IPS-18c (cell line): ENCODE data around the gene VMP1.

Experiments used
- H3K4me3 ChIP-seq: 2 replicates; pipeline ENCODE4 v1.7.0; 2013; ENCODE audit warnings: low read depth, mild to moderate bottlenecking, low read length, moderate library complexity; ENCODE audit not compliant: insufficient read depth
- H3K9me3 ChIP-seq: one replicate; pipeline ENCODE4 v1.6.1; 2013; ENCODE audit warnings: mild to moderate bottlenecking, low read length, moderate library complexity; ENCODE audit not compliant: control insufficient read depth, insufficient read depth

VMP1 gene

DNA sequence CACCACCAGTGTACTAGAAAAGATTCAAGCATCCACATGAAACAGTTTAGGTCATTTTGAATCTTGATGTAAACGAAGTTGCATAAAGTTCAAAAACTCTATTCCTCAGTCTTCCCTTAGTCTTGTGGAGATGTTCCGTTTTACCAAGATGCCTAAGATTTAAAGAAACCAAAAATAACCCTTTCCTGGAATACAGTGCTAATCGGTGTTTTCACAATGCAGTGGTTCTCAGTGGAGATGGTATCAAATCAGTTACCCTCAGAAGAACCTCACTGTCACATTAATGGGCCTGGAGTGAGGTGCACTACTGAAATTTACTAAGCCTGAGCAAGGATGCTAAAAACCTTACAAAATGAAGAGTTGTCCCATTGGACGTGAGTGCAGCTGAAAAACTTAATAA, 9.3 kb upstream of the VMP1 start:
- H3K4me3 ChIP-seq, result no peak overlapping the region

DNA sequence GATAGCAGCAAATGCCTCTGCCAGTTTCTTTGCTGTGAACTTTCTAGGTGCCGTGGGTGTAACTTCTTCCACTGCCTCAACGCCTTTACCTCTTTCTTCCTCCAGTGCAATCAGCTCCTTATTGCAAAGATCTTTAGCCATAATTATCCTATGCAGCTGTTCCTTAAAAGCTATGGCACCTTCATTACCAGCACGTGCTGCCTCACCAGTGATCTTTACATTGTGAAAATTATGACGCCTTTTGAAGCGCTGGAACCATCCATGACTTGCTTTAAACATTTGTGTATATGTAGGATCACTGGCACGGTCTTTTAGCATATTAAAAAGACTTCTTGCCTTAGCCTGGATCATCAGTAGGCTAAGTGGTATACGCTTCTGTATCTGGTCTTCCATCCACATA, 8.2 kb upstream of the VMP1 start:
- Histone ChIP-seq H3K9me3 (no peaks in the 10 kb centered on the region), H3K4me3 (no peak overlapping the region)

More for the DNA sequence above, 9.3 kb upstream of the VMP1 start:
- H3K9me3 ChIP-seq, result no peaks in the 10 kb centered on the region

DNA sequence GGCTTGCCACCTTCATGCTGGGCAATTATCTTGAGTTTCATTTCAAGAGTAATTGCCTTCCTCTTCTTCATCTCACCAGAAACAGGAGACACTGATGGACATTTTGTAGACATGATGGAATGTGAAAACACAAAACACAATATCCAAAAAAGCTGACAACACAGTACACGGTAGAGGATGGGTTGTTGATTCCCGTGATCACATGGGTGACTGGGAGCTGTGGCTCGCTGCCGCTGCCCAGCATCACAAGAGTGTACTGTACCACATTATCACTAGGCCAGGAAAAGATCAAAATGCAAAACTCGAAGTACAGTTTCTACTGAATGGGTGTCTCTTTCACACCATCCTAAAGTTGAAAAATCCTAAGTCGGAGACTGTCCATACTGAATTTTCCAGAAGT, 7.7 kb upstream of the VMP1 start:
- no peaks in the 10 kb centered on the region for H3K9me3 ChIP-seq
- no peak overlapping the region for H3K4me3 ChIP-seq

DNA sequence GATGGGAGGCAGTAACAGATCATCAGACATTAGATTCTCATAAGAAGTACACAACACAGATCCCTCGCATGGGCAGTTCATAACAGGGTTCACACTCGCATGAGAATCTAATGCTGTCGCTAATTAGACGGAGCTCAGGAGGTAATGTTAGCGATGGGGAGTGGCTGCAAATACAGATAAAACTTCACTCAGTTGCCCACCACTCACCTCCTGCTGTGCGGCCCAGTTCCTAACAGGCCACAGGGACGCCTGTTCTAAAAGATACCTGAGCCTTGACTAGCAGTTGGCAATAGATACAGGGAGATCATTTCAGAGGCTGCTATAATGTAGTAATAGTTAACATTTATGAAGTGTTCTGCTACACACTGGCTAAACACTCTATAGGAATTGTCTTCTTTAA, 5.2 kb upstream of the VMP1 start:
- H3K4me3 ChIP-seq, result no peak overlapping the region
- no peaks in the 10 kb centered on the region for H3K9me3 ChIP-seq

DNA sequence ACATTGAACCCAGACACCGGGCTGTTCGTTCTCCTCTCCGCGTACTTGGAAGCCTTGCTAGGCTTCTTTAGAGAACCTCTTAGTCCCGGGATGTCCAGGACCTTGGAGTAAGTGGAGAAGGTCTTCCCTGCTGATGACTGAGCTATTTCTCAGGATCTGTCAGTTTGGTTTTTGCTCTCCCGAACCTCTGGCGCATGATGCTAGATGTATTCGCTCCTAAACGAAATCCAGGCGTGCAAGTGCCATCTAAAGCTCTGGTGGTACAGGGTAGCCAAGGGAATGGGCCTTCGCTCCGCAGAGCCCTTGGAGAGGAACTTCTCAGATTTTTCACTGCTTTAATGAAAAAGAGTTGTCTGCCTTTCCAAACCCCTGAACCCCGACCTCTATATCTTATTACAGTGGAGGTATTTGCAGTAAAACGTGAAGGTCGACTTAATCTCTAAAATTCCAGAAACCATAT, 547 bp downstream of the VMP1 start:
- Histone ChIP-seq H3K9me3 (no peaks in the 10 kb centered on the region), H3K4me3 (peak overlapping the region; percentile 98)

DNA sequence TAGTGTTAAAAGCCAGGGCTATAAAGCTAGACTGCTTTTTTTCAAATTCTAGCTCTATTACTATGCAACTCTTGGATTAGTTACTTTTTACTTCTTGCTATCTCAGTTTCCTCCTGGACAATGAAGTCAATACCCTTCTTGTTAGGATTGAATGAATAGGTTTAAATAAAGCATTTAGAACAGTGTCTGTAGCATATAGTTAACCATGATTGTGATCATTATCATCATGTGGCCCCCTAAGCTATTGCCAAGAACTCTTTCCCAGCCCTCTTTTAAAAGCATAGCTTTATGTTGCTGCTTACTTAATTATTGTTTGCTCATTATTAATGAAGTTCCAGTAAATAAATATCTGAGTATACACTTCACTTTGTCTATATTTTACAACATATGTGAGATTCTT, 4.5 kb downstream of the VMP1 start:
- Histone ChIP-seq H3K4me3 (no peak overlapping the region), H3K9me3 (no peaks in the 10 kb centered on the region)

DNA sequence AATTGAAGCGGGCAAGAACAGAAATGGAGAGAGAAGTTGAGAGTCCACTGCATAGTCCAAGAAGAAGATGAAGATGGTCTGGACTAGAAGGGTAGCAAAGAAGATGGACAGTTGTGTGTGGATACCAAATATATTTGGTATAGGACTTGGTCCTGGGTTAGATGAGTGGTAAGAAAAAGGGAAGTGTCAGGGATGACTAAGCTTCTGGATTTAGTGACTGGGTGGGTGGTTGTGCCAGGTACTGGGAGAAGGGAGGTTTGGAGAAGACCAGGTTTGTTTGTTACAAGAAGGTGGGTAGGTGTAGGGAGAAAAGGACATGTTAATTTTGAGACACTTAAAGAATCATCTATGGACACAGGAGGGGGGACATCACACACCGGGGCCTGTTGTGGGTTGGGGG, 5.4 kb downstream of the VMP1 start:
- H3K4me3 ChIP-seq, result no peak overlapping the region

DNA sequence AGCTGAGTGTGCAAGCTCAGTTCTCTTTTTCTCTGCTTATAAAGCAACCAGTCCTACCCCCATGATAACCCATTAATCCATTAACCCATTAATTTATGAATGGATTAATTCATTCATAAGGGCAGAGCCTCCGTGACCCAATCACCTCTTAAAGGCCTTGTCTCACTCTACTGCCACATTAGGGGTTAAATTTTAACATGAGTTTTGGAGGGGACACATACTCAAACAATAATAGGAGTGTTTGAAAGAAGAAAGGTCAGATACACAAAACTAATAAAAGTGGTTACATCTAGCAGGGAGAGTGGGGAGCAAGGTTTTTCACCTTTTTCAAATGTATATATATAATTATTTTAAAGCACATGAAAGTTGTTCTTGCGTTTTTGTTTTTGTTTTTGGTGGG, 6.8 kb downstream of the VMP1 start:
- no peaks in the 10 kb centered on the region for H3K9me3 ChIP-seq
- H3K4me3 ChIP-seq, result no peak overlapping the region

More for the DNA sequence above, 5.4 kb downstream of the VMP1 start:
- H3K9me3 ChIP-seq, result no peaks in the 10 kb centered on the region

DNA sequence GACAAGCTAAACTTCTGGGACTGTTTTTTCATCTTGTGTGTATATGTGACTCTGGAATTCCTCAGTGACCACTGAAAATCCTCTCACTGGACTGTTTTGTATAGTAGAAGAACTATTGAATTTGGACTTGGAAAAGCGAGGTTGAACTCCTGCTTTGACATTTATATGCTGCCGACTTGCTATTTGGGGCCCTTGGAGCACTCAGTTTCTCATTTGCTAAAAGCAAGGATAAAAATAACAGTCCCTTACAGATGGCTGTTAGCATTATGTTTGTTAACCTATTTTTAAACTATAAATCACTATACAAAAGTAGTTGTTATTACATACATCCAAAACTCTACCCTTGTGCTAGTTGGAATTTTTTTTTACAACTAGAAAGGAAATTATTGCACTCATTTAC, 9.0 kb downstream of the VMP1 start:
- no peaks in the 10 kb centered on the region for H3K9me3 ChIP-seq
- no peak overlapping the region for H3K4me3 ChIP-seq

DNA sequence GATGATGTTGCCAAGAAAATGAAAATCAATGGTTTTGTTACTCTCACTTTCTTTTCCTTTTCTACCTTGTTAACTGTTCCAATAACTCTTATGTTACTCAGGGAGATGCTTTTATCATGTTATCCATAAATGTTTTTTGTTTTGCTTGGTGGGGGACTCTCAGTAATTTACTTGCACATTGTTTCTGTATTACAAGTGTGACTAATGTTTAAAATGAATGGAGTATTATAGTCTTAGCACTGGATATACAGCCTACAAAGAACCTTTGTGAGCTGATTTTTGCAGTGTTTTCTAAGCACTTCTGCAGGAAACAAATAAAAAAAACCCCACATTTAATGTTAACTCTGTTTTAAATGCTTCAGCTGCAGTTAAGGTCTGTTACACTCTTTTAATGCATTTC, 12.1 kb downstream of the VMP1 start:
- H3K9me3 ChIP-seq, result no peaks in the 10 kb centered on the region
- no peak overlapping the region for H3K4me3 ChIP-seq

DNA sequence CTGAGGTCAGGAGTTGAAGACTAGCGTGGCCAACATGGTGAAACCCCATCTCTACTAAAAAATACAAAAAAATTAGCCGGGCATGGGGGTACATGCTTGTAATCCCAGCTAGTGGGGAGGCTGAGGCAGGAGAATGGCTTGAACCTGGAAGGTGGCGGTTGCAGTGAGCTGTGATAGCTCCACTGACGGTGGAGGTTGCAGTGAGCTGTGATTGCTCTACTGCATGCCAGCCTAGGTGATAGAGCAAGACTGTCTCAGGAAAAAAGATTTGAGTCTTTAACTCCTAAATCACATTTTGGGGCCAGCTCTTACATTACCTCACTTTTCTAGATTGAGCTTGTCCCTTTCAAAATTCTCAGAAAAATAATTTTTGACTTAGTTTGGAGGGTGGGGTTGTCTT, 15.2 kb downstream of the VMP1 start:
- no peak overlapping the region for H3K4me3 ChIP-seq
- no peaks in the 10 kb centered on the region for H3K9me3 ChIP-seq

DNA sequence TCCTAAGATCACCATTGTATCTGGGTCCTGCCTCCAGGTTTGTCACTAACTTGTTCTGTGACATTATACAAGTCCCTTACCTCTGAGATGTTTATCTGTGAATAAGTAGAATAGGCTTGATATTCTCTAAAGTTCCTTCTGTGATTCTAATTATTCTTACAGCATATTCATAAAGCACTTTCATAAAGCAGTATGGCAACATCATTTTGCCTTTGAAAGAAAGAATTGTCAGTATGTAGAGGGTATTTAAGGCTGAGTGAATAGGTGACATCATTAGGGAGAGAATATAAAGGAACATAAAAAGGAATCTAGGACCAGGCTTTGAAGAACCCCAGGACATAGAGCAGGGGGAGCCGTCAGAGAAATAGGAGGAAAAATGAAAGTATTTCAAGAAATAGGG, 15.6 kb downstream of the VMP1 start:
- Histone ChIP-seq H3K4me3 (no peak overlapping the region), H3K9me3 (no peaks in the 10 kb centered on the region)

DNA sequence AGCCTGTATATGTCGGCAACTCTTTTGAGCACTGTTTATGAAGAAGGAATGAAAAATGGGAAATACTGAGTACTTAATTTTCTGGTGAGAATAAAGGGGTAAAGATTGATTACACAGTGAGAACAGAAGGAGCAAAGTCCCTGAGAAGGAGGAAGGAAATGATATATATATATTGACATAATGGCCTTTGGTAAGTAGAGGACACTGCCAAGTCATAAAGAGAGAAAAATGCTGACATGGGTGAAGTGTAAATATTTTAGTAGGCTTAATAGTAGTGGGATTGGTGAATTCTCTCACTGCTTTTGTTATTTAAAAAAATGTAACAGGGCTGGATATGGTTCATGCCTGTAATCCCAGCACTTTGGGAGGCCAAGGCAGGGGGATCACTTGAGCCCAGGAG, 16.2 kb downstream of the VMP1 start:
- no peaks in the 10 kb centered on the region for H3K9me3 ChIP-seq
- H3K4me3 ChIP-seq, result no peak overlapping the region

DNA sequence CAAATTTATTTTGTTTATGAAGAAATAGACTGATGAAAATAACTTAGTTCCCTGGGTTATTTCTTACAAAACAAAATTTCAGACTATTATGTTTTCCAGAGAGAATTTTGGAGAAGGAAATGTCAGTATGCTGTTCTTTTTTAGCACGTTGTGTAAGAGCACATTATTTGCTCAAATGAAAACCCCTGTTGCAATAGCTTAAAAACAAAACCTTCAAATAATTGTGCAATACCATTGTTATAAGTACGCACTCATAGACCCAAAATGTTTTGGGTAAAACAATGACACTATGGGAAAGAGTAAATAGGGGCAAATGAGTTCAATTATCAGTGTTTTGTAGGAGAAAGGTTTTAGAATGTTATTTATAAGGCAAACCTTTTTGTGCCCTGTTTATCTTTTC, 18.2 kb downstream of the VMP1 start:
- no peaks in the 10 kb centered on the region for H3K9me3 ChIP-seq
- no peak overlapping the region for H3K4me3 ChIP-seq

DNA sequence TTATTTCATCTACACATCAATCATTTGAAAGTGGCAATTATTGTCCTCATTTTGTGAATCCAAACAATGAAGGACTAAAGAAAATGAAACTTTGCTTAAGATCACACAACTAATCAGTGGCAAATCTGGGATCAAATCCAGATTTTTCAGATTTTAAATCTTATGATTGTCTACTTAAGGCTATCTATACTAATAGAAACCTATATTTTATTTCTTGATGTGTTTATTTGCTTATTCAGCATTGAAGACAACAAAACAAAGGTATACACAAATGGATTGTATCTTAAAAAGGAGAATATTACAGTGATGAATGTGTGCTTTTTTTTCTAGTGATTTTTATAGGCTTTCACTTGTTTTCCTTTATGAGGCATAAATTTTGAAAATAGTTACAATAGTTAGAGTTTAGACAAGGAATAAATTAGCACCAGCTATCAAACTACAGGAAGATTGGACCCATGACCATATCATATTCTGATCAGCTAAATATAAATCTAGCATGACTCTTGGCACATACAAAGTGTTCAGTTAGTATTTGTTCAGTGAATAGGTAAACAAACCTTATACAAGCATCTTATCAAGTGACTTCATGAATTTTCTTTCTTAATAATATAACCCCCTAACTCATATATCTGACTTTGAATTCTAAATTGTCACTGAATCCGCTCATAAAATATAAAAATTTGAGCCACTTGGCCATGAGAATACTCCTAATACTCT, 20.5 kb downstream of the VMP1 start:
- H3K9me3 ChIP-seq, result no peaks in the 10 kb centered on the region
- no peak overlapping the region for H3K4me3 ChIP-seq

DNA sequence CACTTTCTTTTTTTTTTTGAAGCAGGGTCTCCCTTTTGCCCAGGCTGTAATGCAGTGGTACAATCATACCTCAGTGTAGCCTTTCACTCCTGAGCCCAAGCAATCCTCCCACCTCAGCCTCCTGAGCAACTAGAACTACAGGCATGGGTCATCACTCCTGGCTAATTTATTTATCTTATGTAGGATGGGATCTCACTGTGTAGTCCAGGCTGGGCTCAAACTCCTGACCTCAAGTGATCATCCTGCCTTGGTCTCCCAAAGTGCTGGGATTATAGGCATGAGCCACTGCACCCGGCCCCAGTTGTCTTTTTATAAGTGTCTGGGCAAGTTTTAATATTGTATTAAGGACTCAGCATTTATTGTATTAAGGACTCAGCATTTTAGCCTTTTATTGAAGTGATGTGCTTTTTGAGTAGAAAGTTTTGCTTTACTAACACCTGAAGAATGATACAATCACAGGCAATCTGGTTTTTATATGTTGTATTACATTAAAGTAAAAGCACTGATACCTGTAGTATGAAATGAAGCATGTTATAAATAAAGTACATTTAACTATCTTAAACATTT, 22.9 kb downstream of the VMP1 start:
- no peak overlapping the region for H3K4me3 ChIP-seq
- H3K9me3 ChIP-seq, result no peaks in the 10 kb centered on the region

DNA sequence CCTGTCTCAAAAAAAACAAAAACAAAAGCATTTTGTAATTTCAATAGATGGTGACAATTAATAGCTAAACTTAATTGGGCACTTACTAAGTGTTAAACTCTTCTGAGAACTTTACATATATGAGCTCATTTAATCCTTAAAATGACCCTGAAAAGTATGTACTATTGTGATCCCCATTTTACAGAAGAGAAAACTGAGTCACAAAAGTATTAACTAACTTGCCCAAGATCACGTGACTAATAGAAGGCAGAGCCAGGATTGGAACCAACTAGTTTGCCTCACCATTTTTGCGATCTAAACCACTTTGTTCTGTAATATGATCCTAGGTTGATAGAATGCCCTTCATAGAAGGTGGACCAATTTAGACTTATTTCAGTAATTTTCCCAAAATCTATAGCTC, 26.2 kb downstream of the VMP1 start:
- Histone ChIP-seq H3K9me3 (no peaks in the 10 kb centered on the region), H3K4me3 (no peak overlapping the region)

DNA sequence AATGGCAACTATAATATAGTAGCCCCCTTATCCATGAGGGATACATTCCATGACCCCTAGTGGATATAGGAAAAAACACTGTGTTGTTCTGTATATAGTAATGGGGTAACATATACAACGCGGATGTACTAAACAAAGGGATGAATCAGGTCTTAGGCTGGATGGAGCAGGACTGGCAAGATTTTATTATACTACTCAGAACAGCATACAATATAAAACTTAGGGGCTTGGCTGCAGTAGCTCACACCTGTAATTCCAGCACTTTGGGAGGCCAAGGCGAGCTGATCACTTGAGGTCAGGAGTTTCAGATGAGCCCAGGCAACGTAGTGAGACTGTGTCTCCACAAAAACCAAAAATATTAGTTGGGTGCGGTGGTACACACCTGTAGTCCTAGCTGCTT, 26.8 kb downstream of the VMP1 start:
- no peak overlapping the region for H3K4me3 ChIP-seq

DNA sequence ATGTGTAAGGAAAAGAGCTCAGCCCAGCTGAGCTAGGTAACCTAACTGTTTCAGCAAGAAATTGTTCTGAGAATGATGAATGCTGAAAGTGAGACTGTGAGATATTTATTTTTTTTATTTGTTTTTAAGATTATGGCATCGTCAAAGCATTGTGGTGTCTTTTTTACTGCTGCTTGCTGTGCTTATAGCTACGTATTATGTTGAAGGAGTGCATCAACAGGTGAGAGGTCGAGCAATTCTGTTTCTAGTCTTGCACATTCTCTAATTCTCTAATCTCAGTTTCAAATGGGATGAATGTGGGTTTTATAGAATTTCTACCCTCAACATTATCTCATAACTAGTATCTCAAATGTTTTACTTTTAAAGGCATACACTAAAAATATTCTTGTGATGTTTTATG, 29.9 kb downstream of the VMP1 start:
- Histone ChIP-seq H3K4me3 (no peak overlapping the region), H3K9me3 (no peaks in the 10 kb centered on the region)

More for the DNA sequence above, 26.8 kb downstream of the VMP1 start:
- H3K9me3 ChIP-seq, result no peaks in the 10 kb centered on the region
